Suprapubic skin (tissue), 3 donors: ENCODE data around the gene CPTP.

ENCODE experiments used
- CTCF ChIP-seq, 2 donors: fragments of 200-600 bp in 1 of 2; fragments of 450-650 bp in 1 of 2; sonication (generic) in 1 of 2; IDR thresholded peaks; one replicate each; pipeline ENCODE4 v1.5.1; 2016 to 2019; ENCODE audit warnings: antibody characterized with exemption in 2 of 2, mild to moderate bottlenecking in 1 of 2, moderate library complexity in 1 of 2
- EP300 ChIP-seq: sonication (generic); formaldehyde crosslinking; IDR thresholded peaks from one replicate; pipeline ENCODE4 v1.6.1; 2017; ENCODE audit warnings: antibody characterized with exemption

- no peak for TF ChIP-seq CTCF (IDR thresholded peaks at IDR 0.05)
- TF ChIP-seq EP300: no peak
These were observed 43.7 kb upstream of the CPTP start for GRCh38 chr1:1280782-1281481.
